Measurements from ENCODE around the gene ULK4.

ULK4 gene

GRCh38 chr3:41209646-41210045, 752.3 kb downstream of the ULK4 start:
- DNase-seq: no peak

GRCh38 chr3:41208507-41209220, 753.2 kb downstream of the ULK4 start:
- no peak for DNase-seq

- DNase-seq: no peak
Measured at GRCh38 chr3:41207355-41207754, 754.5 kb downstream of the ULK4 start.

- no peak for DNase-seq
Measured at GRCh38 chr3:41205591-41205990, 756.3 kb downstream of the ULK4 start.

GRCh38 chr3:41204369-41204768, 757.5 kb downstream of the ULK4 start:
- DNase-seq: no peak

- DNase-seq: peak in 1 of 5 experiments; percentile 19
Measured at GRCh38 chr3:41202834-41203345, 759.0 kb downstream of the ULK4 start.

- DNase-seq: no peak
Measured at GRCh38 chr3:41202075-41202833, 759.6 kb downstream of the ULK4 start.

- DNase-seq: peak in 3 of 5 experiments; percentile 6 to 47 (median 38)
Measured at GRCh38 chr3:41200669-41201021, 761.3 kb downstream of the ULK4 start.

- peak; percentile 6 to 55 (median 20) for DNase-seq
Measured at GRCh38 chr3:41199866-41200668, 761.8 kb downstream of the ULK4 start.

- peak; percentile 81 to 97 (median 88) for DNase-seq
Measured at GRCh38 chr3:41198950-41199865, 762.7 kb downstream of the ULK4 start, which contains the start of gene CTNNB1. Gene CTNNB1, plus strand, starts transcription at chr3:41199505. Its CDS starts 24,564 bp downstream, at chr3:41224069.

GRCh38 chr3:41198526-41198925, 763.4 kb downstream of the ULK4 start:
- DNase-seq: peak in 1 of 5 experiments; percentile 17

- DNase-seq: no peak
Measured at GRCh38 chr3:41198046-41198445, 763.9 kb downstream of the ULK4 start.

All from T-helper 2 cell (primary cell).